HEK293 (cell line): ENCODE results near the gene GALR2.

Experiments
- ZNF248 ChIP-seq: fragments of 450-650 bp; formaldehyde crosslinking; IDR thresholded peaks from 2 replicates; pipeline ENCODE4 v1.5.1; 2017; ENCODE audit warnings: missing biosample characterization, missing genetic modification characterization
- ZNF274 ChIP-seq, 2 experiments: fragments of 200-500 bp in 1 of 2; fragments of 450-650 bp in 1 of 2; sonication (Bioruptor generic) in 1 of 2; formaldehyde crosslinking in 1 of 2; IDR thresholded peaks; 2 replicates each; pipeline versions ENCODE4 v1.5.1 to v1.6.1; 2014 to 2016; ENCODE audit warnings: borderline replicate concordance in 1 of 2, inconsistent platforms in 1 of 2, low read length in 1 of 2, missing biosample characterization in 1 of 2, missing genetic modification characterization in 1 of 2
- ZNF768 ChIP-seq: fragments of 450-650 bp; formaldehyde crosslinking; IDR thresholded peaks from 2 replicates; pipeline ENCODE4 v1.5.1; 2018; ENCODE audit warnings: missing biosample characterization, mild to moderate bottlenecking, missing genetic modification characterization

- TF ChIP-seq ZNF768 (tag by site-specific recombination) (no peak), ZNF274 (IDR thresholded peaks at IDR 0.05; ENCODE audit: low read length) (no peak), ZNF274 (tag by site-specific recombination; IDR thresholded peaks at IDR 0.05; ENCODE audit: borderline replicate concordance) (no peak), ZNF248 (tag by site-specific recombination) (no peak)
Measured at GRCh38 chr17:76063875-76064546, 10.6 kb upstream of the GALR2 start.
